ENCODE data around the gene NR1H4.

The NR1H4 gene

GRCh38 chr12:100468126-100468525 lies 5.5 kb upstream of the NR1H4 start:
- Histone ChIP-seq H3K27ac (ENCODE audit: extremely low read depth, low read depth, low read length) (no peak overlapping the region), H3K4me3 (ENCODE audit: low read depth, low read length) (no peak overlapping the region), H3K4me1 (ENCODE audit: control insufficient read depth, insufficient read depth, low read length) (peaks cover 7% of the 10 kb centered on the region; the same call in 1 of the 2 replicates), H3K36me3 (ENCODE audit: control insufficient read depth in 2 of 2, insufficient read depth in 1 of 2, low read length in 2 of 2) (no peaks in the 10 kb centered on the region), H3K9me3 (ENCODE audit: control insufficient read depth, insufficient read depth, low read depth, low read length) (no peaks in the 10 kb centered on the region)
- POLR2A ChIA-PET: no interaction called here
- CTCF ChIA-PET: interaction anchor here (0.6 kb wide), 1 partner anchor 121 kb away, joined by 3 read pairs; no protein-coding TSS in a partner anchor
- TF ChIP-seq ZFP41 (tag by site-specific recombination; IDR thresholded peaks at IDR 0.05; ENCODE audit: borderline replicate concordance) (no peak), ZNF621 (tag by site-specific recombination; IDR thresholded peaks at IDR 0.05) (no peak), ZNF529 (tag by site-specific recombination; IDR thresholded peaks at IDR 0.05; ENCODE audit: insufficient replicate concordance) (no peak), ZNF114 (tag by site-specific recombination; IDR thresholded peaks at IDR 0.05) (no peak), HIC1 (tag by site-specific recombination; IDR thresholded peaks at IDR 0.05) (no peak), ZNF146 (tag by site-specific recombination; IDR thresholded peaks at IDR 0.05) (no peak), KLF7 (tag by site-specific recombination; IDR thresholded peaks at IDR 0.05; ENCODE audit: borderline replicate concordance) (no peak), ZNF501 (tag by site-specific recombination; IDR thresholded peaks at IDR 0.05) (no peak), ZBTB6 (tag by site-specific recombination; IDR thresholded peaks at IDR 0.05) (no peak), ZSCAN23 (tag by site-specific recombination; IDR thresholded peaks at IDR 0.05) (no peak), ZNF561 (tag by site-specific recombination; IDR thresholded peaks at IDR 0.05; ENCODE audit: borderline replicate concordance) (no peak)

- ChIA-PET POLR2A (no interaction called here), CTCF (interaction anchor here (0.6 to 0.7 kb wide), 2 partner anchors 8 to 166 kb away, joined by 3 read pairs; no protein-coding TSS in a partner anchor)
- Histone ChIP-seq H3K36me3 (ENCODE audit: control insufficient read depth in 2 of 2, insufficient read depth in 1 of 2, low read length in 2 of 2) (no peaks in the 10 kb centered on the region), H3K4me1 (ENCODE audit: control insufficient read depth, insufficient read depth, low read length) (no peaks in the 10 kb centered on the region), H3K27ac (ENCODE audit: extremely low read depth, low read depth, low read length) (no peak overlapping the region), H3K4me3 (ENCODE audit: low read depth, low read length) (no peak overlapping the region), H3K9me3 (ENCODE audit: control insufficient read depth, insufficient read depth, low read depth, low read length) (no peaks in the 10 kb centered on the region)
- TF ChIP-seq ZNF501 (tag by site-specific recombination; IDR thresholded peaks at IDR 0.05): no peak
- no peak for TF ChIP-seq ZBTB1 (tag by site-specific recombination; IDR thresholded peaks at IDR 0.05)
- no peak for TF ChIP-seq ZNF426 (tag by site-specific recombination; IDR thresholded peaks at IDR 0.05)
- TF ChIP-seq ZSCAN23 (tag by site-specific recombination; IDR thresholded peaks at IDR 0.05): no peak
- no peak for TF ChIP-seq ZNF18 (tag by site-specific recombination; IDR thresholded peaks at IDR 0.05)
- no peak for TF ChIP-seq ZNF549 (tag by site-specific recombination; IDR thresholded peaks at IDR 0.05)
- no peak for TF ChIP-seq ZNF133 (tag by site-specific recombination; IDR thresholded peaks at IDR 0.05)
- no peak for TF ChIP-seq ZNF324 (tag by site-specific recombination; IDR thresholded peaks at IDR 0.05)
- no peak for TF ChIP-seq ATF2 (tag by site-specific recombination; IDR thresholded peaks at IDR 0.05; ENCODE audit: low read depth)
- no peak for TF ChIP-seq ZNF366 (tag by site-specific recombination; conservative IDR thresholded peaks at IDR 0.05)
- TF ChIP-seq IKZF3 (tag by site-specific recombination; IDR thresholded peaks at IDR 0.05): no peak
- no peak for TF ChIP-seq KLF7 (tag by site-specific recombination; IDR thresholded peaks at IDR 0.05; ENCODE audit: borderline replicate concordance)
- TF ChIP-seq ZNF398 (tag by site-specific recombination; IDR thresholded peaks at IDR 0.05): no peak
- TF ChIP-seq BCL11A (tag by site-specific recombination; IDR thresholded peaks at IDR 0.05; ENCODE audit: low read depth): no peak
- no peak for TF ChIP-seq ZNF623 (tag by site-specific recombination; IDR thresholded peaks at IDR 0.05)
- TF ChIP-seq SP3 (tag by site-specific recombination; IDR thresholded peaks at IDR 0.05): no peak
Observed at GRCh38 chr12:100472325-100472724, 1.3 kb upstream of the NR1H4 start.

Measured in HEK293 (cell line).